ENCODE data around the gene TSPAN3. TPM values are rescaled to one million over a fixed set of nuclear protein-coding genes. Genes with fewer than 3 reads are reported as not detected.

The TSPAN3 gene
- total and polyA plus RNA-seq, 11 donors = 58.1 to 247 (median 133) TPM

- Histone ChIP-seq H3K27ac (peak overlapping the region in 1 of 12 donors; percentile 69), H3K9me3 (no peaks in the 10 kb centered on the region), H3K36me3 (peaks cover 0 to 12% (median 0%) of the 10 kb centered on the region in 9 donors), H3K4me3 (no peak overlapping the region), H3K27me3 (no peaks in the 10 kb centered on the region), H3K4me1 (peaks cover 0 to 77% (median 15%) of the 10 kb centered on the region in 12 donors)
- WGBS, 4 donors = 80 to 90% (median 85%) methylated on average over 4 to 6 of the region's 6 CpGs
- TF ChIP-seq POLR2A (IDR thresholded peaks at IDR 0.05) (no peak), CTCF (IDR thresholded peaks at IDR 0.05) (no peak)
- ATAC-seq = peak in 1 of 4 donors; percentile 19
- intact Hi-C loops (cut with DNase I) = loop anchor here in 9 of 10 donors (5.0 to 10.0 kb wide), 5 partner anchors 48 to 527 kb away; no protein-coding TSS in a partner anchor
- peak in 2 of 5 donors; percentile 3 to 20 for DNase-seq
Measured at GRCh38 chr15:77020348-77021087, 50.4 kb downstream of the TSPAN3 start.

- Histone ChIP-seq H3K4me3 (no peak overlapping the region), H3K36me3 (peaks cover 0 to 12% (median 0%) of the 10 kb centered on the region in 9 donors), H3K27me3 (no peaks in the 10 kb centered on the region), H3K9me3 (no peaks in the 10 kb centered on the region), H3K4me1 (peaks cover 0 to 85% (median 16%) of the 10 kb centered on the region in 12 donors), H3K27ac (peak overlapping the region in 1 of 12 donors; percentile 42)
- ATAC-seq = no peak
- peak in 2 of 5 donors; percentile 17 to 46 for DNase-seq
- TF ChIP-seq POLR2A (IDR thresholded peaks at IDR 0.05) = no peak
- no peak for TF ChIP-seq CTCF (IDR thresholded peaks at IDR 0.05)
- 75 to 82% (median 80%) methylated on average over 8 to 12 of the region's 12 CpGs for whole genome bisulfite sequencing, 4 donors
- intact Hi-C loops (cut with DNase I) = loop anchor here in 9 of 10 donors (5.0 to 10.0 kb wide), 5 partner anchors 47 to 528 kb away; no protein-coding TSS in a partner anchor
Measured at GRCh38 chr15:77019521-77020331, 51.2 kb downstream of the TSPAN3 start.

GRCh38 chr15:77018796-77019505, 52.0 kb downstream of the TSPAN3 start:
- 92 to 97% (median 95%) methylated on average over 6 to 11 of the region's 11 CpGs for WGBS, 4 donors
- Histone ChIP-seq H3K36me3 (peaks cover 0 to 12% (median 0%) of the 10 kb centered on the region in 9 donors), H3K9me3 (no peaks in the 10 kb centered on the region), H3K4me3 (no peak overlapping the region), H3K27me3 (no peaks in the 10 kb centered on the region), H3K27ac (peak overlapping the region in 1 of 12 donors; percentile 42), H3K4me1 (peaks cover 0 to 87% (median 16%) of the 10 kb centered on the region in 12 donors)
- no peak for TF ChIP-seq POLR2A (IDR thresholded peaks at IDR 0.05)
- TF ChIP-seq CTCF (IDR thresholded peaks at IDR 0.05) = no peak
- no peak for ATAC-seq
- peak in 2 of 5 donors; percentile 20 to 37 for DNase-seq
- intact Hi-C loops (cut with DNase I) = no loop called here
